Measurements from ENCODE around the gene CLBA1.

CLBA1 gene

GRCh38 chr14:105011312-105011990 is 25.9 kb downstream of the CLBA1 start:
- Histone ChIP-seq H3K4me3 (ENCODE audit: insufficient read length, low read depth) (no peak overlapping the region), H3K9ac (ENCODE audit: insufficient read length, low read depth) (no peak overlapping the region), H3K27me3 (ENCODE audit: insufficient read depth, insufficient read length) (no peaks in the 10 kb centered on the region), H3K9me3 (ENCODE audit: insufficient read depth, low read length) (no peaks in the 10 kb centered on the region), H3K36me3 (ENCODE audit: insufficient read depth, insufficient read length, low read length) (peaks cover 66% of the 10 kb centered on the region), H3K4me1 (ENCODE audit: insufficient read depth, insufficient read length) (peaks cover 4% of the 10 kb centered on the region)
- DNase-seq (ENCODE audit: low read depth, low spot score): no peak
- TF ChIP-seq SUZ12 (IDR thresholded peaks at IDR 0.05; ENCODE audit: extremely low read depth, insufficient read depth, insufficient read length) (no peak), YY1 (IDR thresholded peaks at IDR 0.05; ENCODE audit: insufficient read depth, insufficient read length) (no peak), ZNF274 (IDR thresholded peaks at IDR 0.05; ENCODE audit: low read depth, low read length) (no peak)

GRCh38 chr14:105012171-105012985 is 26.8 kb downstream of the CLBA1 start:
- no peaks in the 10 kb centered on the region for H3K9me3 ChIP-seq (ENCODE audit: insufficient read depth, low read length)
- H3K4me1 ChIP-seq (ENCODE audit: insufficient read depth, insufficient read length): peaks cover 4% of the 10 kb centered on the region
- H3K36me3 ChIP-seq (ENCODE audit: insufficient read depth, insufficient read length, low read length): peaks cover 60% of the 10 kb centered on the region
- no peak overlapping the region for H3K9ac ChIP-seq (ENCODE audit: insufficient read length, low read depth)
- TF ChIP-seq SUZ12 (IDR thresholded peaks at IDR 0.05; ENCODE audit: extremely low read depth, insufficient read depth, insufficient read length) (no peak), YY1 (IDR thresholded peaks at IDR 0.05; ENCODE audit: insufficient read depth, insufficient read length) (no peak), ZNF274 (IDR thresholded peaks at IDR 0.05; ENCODE audit: low read depth, low read length) (no peak)
- no peak overlapping the region for H3K4me3 ChIP-seq (ENCODE audit: insufficient read length, low read depth)
- no peak for DNase-seq (ENCODE audit: low read depth, low spot score)
- H3K27me3 ChIP-seq (ENCODE audit: insufficient read depth, insufficient read length): no peaks in the 10 kb centered on the region

- Histone ChIP-seq H3K4me3 (ENCODE audit: insufficient read length, low read depth) (no peak overlapping the region), H3K27me3 (ENCODE audit: insufficient read depth, insufficient read length) (no peaks in the 10 kb centered on the region), H3K4me1 (ENCODE audit: insufficient read depth, insufficient read length) (peaks cover 4% of the 10 kb centered on the region), H3K9ac (ENCODE audit: insufficient read length, low read depth) (no peak overlapping the region), H3K9me3 (ENCODE audit: insufficient read depth, low read length) (no peaks in the 10 kb centered on the region), H3K36me3 (ENCODE audit: insufficient read depth, insufficient read length, low read length) (peaks cover 55% of the 10 kb centered on the region)
- TF ChIP-seq SUZ12 (IDR thresholded peaks at IDR 0.05; ENCODE audit: extremely low read depth, insufficient read depth, insufficient read length) (no peak), YY1 (IDR thresholded peaks at IDR 0.05; ENCODE audit: insufficient read depth, insufficient read length) (no peak), ZNF274 (IDR thresholded peaks at IDR 0.05; ENCODE audit: low read depth, low read length) (no peak)
- DNase-seq (ENCODE audit: low read depth, low spot score): no peak
These were observed 27.7 kb downstream of the CLBA1 start for GRCh38 chr14:105013150-105013785.

GRCh38 chr14:105014032-105014431 is 28.4 kb downstream of the CLBA1 start:
- Histone ChIP-seq H3K9me3 (ENCODE audit: insufficient read depth, low read length) (no peaks in the 10 kb centered on the region), H3K4me1 (ENCODE audit: insufficient read depth, insufficient read length) (peaks cover 4% of the 10 kb centered on the region), H3K27me3 (ENCODE audit: insufficient read depth, insufficient read length) (no peaks in the 10 kb centered on the region), H3K9ac (ENCODE audit: insufficient read length, low read depth) (no peak overlapping the region), H3K36me3 (ENCODE audit: insufficient read depth, insufficient read length, low read length) (peaks cover 57% of the 10 kb centered on the region), H3K4me3 (ENCODE audit: insufficient read length, low read depth) (no peak overlapping the region)
- no peak for DNase-seq (ENCODE audit: low read depth, low spot score)
- TF ChIP-seq YY1 (IDR thresholded peaks at IDR 0.05; ENCODE audit: insufficient read depth, insufficient read length): no peak
- no peak for TF ChIP-seq SUZ12 (IDR thresholded peaks at IDR 0.05; ENCODE audit: extremely low read depth, insufficient read depth, insufficient read length)
- no peak for TF ChIP-seq ZNF274 (IDR thresholded peaks at IDR 0.05; ENCODE audit: low read depth, low read length)

DNA sequence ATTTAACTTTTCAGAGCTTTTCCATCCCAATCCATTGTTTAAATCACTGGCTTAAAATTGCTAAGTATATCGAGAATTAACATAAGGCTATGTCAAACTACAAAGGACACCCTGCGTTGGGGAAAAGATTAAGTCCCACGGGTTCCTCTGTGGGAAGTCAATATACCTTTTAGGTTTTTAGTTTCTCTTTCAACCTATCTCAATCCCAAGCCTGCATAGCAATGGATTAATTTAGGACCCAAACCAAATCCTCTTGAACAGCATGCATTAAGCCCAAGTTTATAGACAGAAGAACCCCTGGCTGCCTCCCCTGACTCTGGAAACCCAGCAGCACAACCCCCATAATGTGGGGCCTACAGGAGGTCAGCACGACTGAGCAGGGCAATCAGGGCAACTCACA is 29.0 kb downstream of the CLBA1 start:
- no peaks in the 10 kb centered on the region for H3K27me3 ChIP-seq (ENCODE audit: insufficient read depth, insufficient read length)
- no peak overlapping the region for H3K9ac ChIP-seq (ENCODE audit: insufficient read length, low read depth)
- no peak for DNase-seq (ENCODE audit: low read depth, low spot score)
- peaks cover 55% of the 10 kb centered on the region for H3K36me3 ChIP-seq (ENCODE audit: insufficient read depth, insufficient read length, low read length)
- H3K9me3 ChIP-seq (ENCODE audit: insufficient read depth, low read length): no peaks in the 10 kb centered on the region
- H3K4me3 ChIP-seq (ENCODE audit: insufficient read length, low read depth): no peak overlapping the region
- peaks cover 6% of the 10 kb centered on the region for H3K4me1 ChIP-seq (ENCODE audit: insufficient read depth, insufficient read length)
- TF ChIP-seq SUZ12 (IDR thresholded peaks at IDR 0.05; ENCODE audit: extremely low read depth, insufficient read depth, insufficient read length) (no peak), ZNF274 (IDR thresholded peaks at IDR 0.05; ENCODE audit: low read depth, low read length) (no peak), YY1 (IDR thresholded peaks at IDR 0.05; ENCODE audit: insufficient read depth, insufficient read length) (no peak)

DNA sequence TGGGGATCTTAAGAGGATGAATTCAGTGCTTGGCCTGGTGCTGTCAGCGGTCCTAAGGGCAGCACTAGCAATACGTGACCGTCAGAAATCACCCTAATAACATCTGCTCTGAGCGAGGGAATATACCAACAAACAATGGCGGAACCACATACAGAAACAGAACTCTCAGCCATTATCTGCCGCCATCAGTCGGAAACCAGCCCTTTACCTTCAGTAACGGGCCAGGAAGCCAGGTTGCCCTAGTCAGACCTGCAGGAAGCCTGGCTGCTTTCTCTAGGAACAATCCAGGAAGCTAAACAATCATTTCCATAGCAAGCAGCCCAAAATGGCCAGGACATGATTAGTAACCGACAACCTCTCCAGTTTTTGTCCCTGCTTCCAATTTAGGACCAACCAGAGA is 29.7 kb downstream of the CLBA1 start:
- H3K9me3 ChIP-seq (ENCODE audit: insufficient read depth, low read length): no peaks in the 10 kb centered on the region
- H3K27me3 ChIP-seq (ENCODE audit: insufficient read depth, insufficient read length): no peaks in the 10 kb centered on the region
- H3K9ac ChIP-seq (ENCODE audit: insufficient read length, low read depth): no peak overlapping the region
- TF ChIP-seq SUZ12 (IDR thresholded peaks at IDR 0.05; ENCODE audit: extremely low read depth, insufficient read depth, insufficient read length): no peak
- no peak overlapping the region for H3K4me3 ChIP-seq (ENCODE audit: insufficient read length, low read depth)
- peaks cover 55% of the 10 kb centered on the region for H3K36me3 ChIP-seq (ENCODE audit: insufficient read depth, insufficient read length, low read length)
- peaks cover 6% of the 10 kb centered on the region for H3K4me1 ChIP-seq (ENCODE audit: insufficient read depth, insufficient read length)
- DNase-seq (ENCODE audit: low read depth, low spot score): no peak

GRCh38 chr14:105015905-105016304 is 30.3 kb downstream of the CLBA1 start:
- H3K4me3 ChIP-seq (ENCODE audit: insufficient read length, low read depth): no peak overlapping the region
- H3K4me1 ChIP-seq (ENCODE audit: insufficient read depth, insufficient read length): peaks cover 6% of the 10 kb centered on the region
- no peak for DNase-seq (ENCODE audit: low read depth, low spot score)
- H3K9me3 ChIP-seq (ENCODE audit: insufficient read depth, low read length): no peaks in the 10 kb centered on the region
- H3K36me3 ChIP-seq (ENCODE audit: insufficient read depth, insufficient read length, low read length): peaks cover 48% of the 10 kb centered on the region
- no peak overlapping the region for H3K9ac ChIP-seq (ENCODE audit: insufficient read length, low read depth)
- TF ChIP-seq SUZ12 (IDR thresholded peaks at IDR 0.05; ENCODE audit: extremely low read depth, insufficient read depth, insufficient read length) (no peak), YY1 (IDR thresholded peaks at IDR 0.05; ENCODE audit: insufficient read depth, insufficient read length) (no peak), ZNF274 (IDR thresholded peaks at IDR 0.05; ENCODE audit: low read depth, low read length) (no peak)
- no peaks in the 10 kb centered on the region for H3K27me3 ChIP-seq (ENCODE audit: insufficient read depth, insufficient read length)

Data from NT2/D1 (cell line).